ENCODE data around the gene PPARGC1A. TPM values are rescaled to one million over a fixed set of nuclear protein-coding genes. Genes with fewer than 3 reads are reported as not detected.

Gene PPARGC1A
- total and polyA plus RNA-seq, 2 of the 13 experiments (the other 11 are each of a cell fraction or from before 2014, with no cell fraction given), result 20.7 to 37.3 TPM

DNA sequence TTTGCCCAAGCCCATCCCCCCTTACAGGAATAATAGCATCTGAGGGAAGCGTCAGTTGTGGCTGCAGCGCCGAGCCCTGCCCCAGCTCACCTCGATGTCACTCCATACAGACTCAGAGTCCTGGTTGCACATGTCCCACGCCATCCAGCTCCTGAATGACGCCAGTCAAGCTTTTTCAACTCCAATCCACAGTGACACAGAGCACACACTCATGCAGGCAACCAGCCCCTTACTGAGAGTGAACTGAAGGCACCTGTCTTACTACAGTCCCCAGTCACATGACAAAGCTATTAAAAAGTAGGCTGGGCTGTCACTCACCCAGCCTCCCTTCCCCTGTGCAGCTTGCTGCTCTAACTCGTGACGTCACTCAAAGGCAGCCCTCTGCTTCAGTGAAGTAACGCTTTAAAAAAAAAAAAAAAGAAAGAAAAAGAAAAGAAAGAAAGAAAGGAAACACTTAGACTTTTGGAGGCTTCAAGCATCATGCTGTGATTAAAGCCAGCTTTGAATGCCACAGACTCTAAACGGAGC, at the start of gene PPARGC1A (continued):
- TF ChIP-seq, protein P1, sequence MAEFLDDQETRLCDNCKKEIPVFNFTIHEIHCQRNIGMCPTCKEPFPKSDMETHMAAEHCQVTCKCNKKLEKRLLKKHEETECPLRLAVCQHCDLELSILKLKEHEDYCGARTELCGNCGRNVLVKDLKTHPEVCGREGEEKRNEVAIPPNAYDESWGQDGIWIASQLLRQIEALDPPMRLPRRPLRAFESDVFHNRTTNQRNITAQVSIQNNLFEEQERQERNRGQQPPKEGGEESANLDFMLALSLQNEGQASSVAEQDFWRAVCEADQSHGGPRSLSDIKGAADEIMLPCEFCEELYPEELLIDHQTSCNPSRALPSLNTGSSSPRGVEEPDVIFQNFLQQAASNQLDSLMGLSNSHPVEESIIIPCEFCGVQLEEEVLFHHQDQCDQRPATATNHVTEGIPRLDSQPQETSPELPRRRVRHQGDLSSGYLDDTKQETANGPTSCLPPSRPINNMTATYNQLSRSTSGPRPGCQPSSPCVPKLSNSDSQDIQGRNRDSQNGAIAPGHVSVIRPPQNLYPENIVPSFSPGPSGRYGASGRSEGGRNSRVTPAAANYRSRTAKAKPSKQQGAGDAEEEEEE (CRISPR knock-in tag; IDR thresholded peaks at IDR 0.05; ENCODE audit: borderline replicate concordance), result no peak
- TF ChIP-seq ZFP36L2 (CRISPR knock-in tag; IDR thresholded peaks at IDR 0.05), result no peak

GRCh38 chr4:23938796-23939195, 48.9 kb upstream of the PPARGC1A start:
- H3K4me3 ChIP-seq (replicated peaks in 1 of 3; ENCODE audit: insufficient read depth in 1 of 3, low read depth in 2 of 3, low read length in 3 of 3), result no peak overlapping the region
- in situ Hi-C loops (cut with HindIII; ENCODE audit: extremely low pct_ligation_motif_present, low pct_unique_long_range_greater_than_20kb) (no loop called here), intact Hi-C loops (cut with micrococcal nuclease; ENCODE audit: unreplicated experiment) (no loop called here)
- no peak overlapping the region for H3K9ac ChIP-seq (ENCODE audit: insufficient read depth, low read depth, low read length)
- no peak for TF ChIP-seq ZFP36 (IDR thresholded peaks at IDR 0.05; ENCODE audit: borderline replicate concordance, low read depth, low read length, partially characterized antibody)
- no peak for TF ChIP-seq ZNF777 (CRISPR knock-in tag; IDR thresholded peaks at IDR 0.05)
- TF ChIP-seq, protein P2, sequence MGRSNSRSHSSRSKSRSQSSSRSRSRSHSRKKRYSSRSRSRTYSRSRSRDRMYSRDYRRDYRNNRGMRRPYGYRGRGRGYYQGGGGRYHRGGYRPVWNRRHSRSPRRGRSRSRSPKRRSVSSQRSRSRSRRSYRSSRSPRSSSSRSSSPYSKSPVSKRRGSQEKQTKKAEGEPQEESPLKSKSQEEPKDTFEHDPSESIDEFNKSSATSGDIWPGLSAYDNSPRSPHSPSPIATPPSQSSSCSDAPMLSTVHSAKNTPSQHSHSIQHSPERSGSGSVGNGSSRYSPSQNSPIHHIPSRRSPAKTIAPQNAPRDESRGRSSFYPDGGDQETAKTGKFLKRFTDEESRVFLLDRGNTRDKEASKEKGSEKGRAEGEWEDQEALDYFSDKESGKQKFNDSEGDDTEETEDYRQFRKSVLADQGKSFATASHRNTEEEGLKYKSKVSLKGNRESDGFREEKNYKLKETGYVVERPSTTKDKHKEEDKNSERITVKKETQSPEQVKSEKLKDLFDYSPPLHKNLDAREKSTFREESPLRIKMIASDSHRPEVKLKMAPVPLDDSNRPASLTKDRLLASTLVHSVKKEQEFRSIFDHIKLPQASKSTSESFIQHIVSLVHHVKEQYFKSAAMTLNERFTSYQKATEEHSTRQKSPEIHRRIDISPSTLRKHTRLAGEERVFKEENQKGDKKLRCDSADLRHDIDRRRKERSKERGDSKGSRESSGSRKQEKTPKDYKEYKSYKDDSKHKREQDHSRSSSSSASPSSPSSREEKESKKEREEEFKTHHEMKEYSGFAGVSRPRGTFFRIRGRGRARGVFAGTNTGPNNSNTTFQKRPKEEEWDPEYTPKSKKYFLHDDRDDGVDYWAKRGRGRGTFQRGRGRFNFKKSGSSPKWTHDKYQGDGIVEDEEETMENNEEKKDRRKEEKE (IDR thresholded peaks at IDR 0.05), result no peak
- no peak for TF ChIP-seq HIC2 (CRISPR knock-in tag; IDR thresholded peaks at IDR 0.05; ENCODE audit: low read depth)
- TF ChIP-seq SOX13 (IDR thresholded peaks at IDR 0.05), result no peak
- TF ChIP-seq SOX13 (CRISPR knock-in tag; conservative IDR thresholded peaks at IDR 0.05 in 1 of 2, IDR thresholded peaks at IDR 0.05 in 1 of 2), result no peak
- no peak for TF ChIP-seq NFRKB (IDR thresholded peaks at IDR 0.05)
- TF ChIP-seq MTF1 (CRISPR knock-in tag; IDR thresholded peaks at IDR 0.05), result no peak
- no peak for TF ChIP-seq RNF219 (CRISPR knock-in tag; IDR thresholded peaks at IDR 0.05)
- BruUV-seq (replicated peaks), result no TSS peak
- ATAC-seq (no peak), FAIRE-seq (no peak), DNase-seq (ENCODE audit: low spot score) (no peak)
- no peaks in the 10 kb centered on the region for H3K27me3 ChIP-seq (ENCODE audit: control insufficient read depth in 1 of 2, insufficient read depth in 2 of 2, low read length in 2 of 2)
- no peak overlapping the region for H2AFZ ChIP-seq (ENCODE audit: low read length)
- H3K4me2 ChIP-seq (ENCODE audit: low read depth, low read length), result no peak overlapping the region
- H3K4me1 ChIP-seq (ENCODE audit: insufficient read depth, low read length), result no peaks in the 10 kb centered on the region
- 0% methylated on average over 1 of the region's 1 CpG for WGBS (ENCODE audit: low lambda C conversion rate)
- peaks cover 9% of the 10 kb centered on the region for H3K9me3 ChIP-seq (ENCODE audit: low read length)
- H3K36me3 ChIP-seq (replicated peaks in 1 of 2; ENCODE audit: control insufficient read depth in 1 of 2, insufficient read depth in 2 of 2, low read length in 2 of 2), result no peaks in the 10 kb centered on the region
- no peaks in the 10 kb centered on the region for H3K79me2 ChIP-seq (ENCODE audit: insufficient read depth, low read length)
- H3K27ac ChIP-seq (ENCODE audit: extremely low read length, insufficient read depth, low read length), result no peak overlapping the region
- ChIA-PET CTCF (ENCODE audit: low intra/inter-chr PET ratio, low total read pairs) (no interaction called here), POLR2A (no interaction called here)
- no peaks in the 10 kb centered on the region for H4K20me1 ChIP-seq (ENCODE audit: insufficient read depth, low read length)

All from HepG2 (cell line).